PC-9 (cell line): ENCODE data around the gene RETREG1.

Experiments used
- EZH2 ChIP-seq: fragments of 200-600 bp; sonication (generic); IDR thresholded peaks from 2 replicates; pipeline ENCODE4 v1.8.0; 2017; ENCODE audit warnings: antibody characterized with exemption, low read depth
- TF ChIP-seq, protein P1 (sequence below): fragments of 200-600 bp; sonication (generic); conservative IDR thresholded peaks from 2 replicates; pipeline ENCODE4 v1.6.1; 2017; ENCODE audit warnings: mixed run types, antibody characterized with exemption, mild to moderate bottlenecking, moderate library complexity

DNA sequence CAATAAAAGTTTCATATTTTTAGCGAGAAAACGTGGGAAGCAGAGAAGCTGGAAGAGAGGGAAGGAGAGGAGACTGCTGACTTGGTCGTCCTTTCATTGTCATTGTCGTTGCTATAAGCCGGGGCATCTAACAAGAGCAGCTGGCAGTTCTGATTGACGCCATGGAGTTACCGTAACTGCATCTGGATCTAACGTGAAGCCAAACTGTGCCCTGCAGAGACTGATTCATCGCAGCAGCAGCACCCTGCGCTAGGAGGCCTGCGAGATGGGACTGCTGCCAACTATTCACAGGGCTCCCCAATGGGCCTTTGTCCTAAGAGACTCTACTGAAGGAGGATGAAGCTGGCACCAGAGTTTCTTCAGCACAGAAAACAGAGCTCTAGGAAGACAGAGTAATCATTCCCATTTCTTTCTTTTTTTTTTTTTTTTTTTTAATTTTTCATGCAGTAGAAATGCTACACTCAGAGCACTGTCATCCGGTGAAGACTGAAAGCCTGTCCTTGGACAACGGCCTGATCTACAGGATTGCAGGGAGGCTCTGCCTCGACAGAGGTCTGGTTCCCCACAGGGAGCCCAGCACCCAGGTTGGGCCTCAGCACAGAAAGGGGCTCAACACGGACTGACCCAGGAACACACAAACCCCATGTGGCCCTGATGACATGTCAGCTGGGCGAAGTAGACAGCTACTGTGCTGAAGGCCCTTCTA is 47.8 kb downstream of the RETREG1 start:
- TF ChIP-seq, protein P1, sequence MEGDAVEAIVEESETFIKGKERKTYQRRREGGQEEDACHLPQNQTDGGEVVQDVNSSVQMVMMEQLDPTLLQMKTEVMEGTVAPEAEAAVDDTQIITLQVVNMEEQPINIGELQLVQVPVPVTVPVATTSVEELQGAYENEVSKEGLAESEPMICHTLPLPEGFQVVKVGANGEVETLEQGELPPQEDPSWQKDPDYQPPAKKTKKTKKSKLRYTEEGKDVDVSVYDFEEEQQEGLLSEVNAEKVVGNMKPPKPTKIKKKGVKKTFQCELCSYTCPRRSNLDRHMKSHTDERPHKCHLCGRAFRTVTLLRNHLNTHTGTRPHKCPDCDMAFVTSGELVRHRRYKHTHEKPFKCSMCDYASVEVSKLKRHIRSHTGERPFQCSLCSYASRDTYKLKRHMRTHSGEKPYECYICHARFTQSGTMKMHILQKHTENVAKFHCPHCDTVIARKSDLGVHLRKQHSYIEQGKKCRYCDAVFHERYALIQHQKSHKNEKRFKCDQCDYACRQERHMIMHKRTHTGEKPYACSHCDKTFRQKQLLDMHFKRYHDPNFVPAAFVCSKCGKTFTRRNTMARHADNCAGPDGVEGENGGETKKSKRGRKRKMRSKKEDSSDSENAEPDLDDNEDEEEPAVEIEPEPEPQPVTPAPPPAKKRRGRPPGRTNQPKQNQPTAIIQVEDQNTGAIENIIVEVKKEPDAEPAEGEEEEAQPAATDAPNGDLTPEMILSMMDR = no peak
- no peak for TF ChIP-seq EZH2
